Activated CD4-positive, alpha-beta memory T cell treated with anti-CD3 and anti-CD28 coated beads for 36 hours (primary cell): ENCODE results near the gene CSNK2A2. TPM values are rescaled to one million over a fixed set of nuclear protein-coding genes. Genes with fewer than 3 reads are reported as not detected.
A peak's percentile ranks its signal among the peaks of the same experiment; 100 is the strongest.

Experiments
- CTCF ChIA-PET: fragments of 350-600 bp; sonication (Branson Sonifier 250); formaldehyde crosslinking; loops from one replicate; lab custom pipeline; 2021; ENCODE audit warnings: antibody characterized with exemption, inconsistent platforms; lab: Charles Lee
- POLR2A ChIA-PET: fragments of 350-600 bp; sonication (Branson Sonifier 250); formaldehyde crosslinking; loops from one replicate; lab custom pipeline; 2021; ENCODE audit warnings: antibody characterized with exemption; lab: Charles Lee
- DNase-seq: peaks from one replicate; pipeline ENCODE4 v3.0.0-alpha.2; 2020
- H3K27ac Mint-ChIP-seq: one replicate; pipeline ENCODE4 v1.8.0; 2021; ENCODE audit warnings: mixed read lengths
- H3K27me3 Mint-ChIP-seq: one replicate; pipeline ENCODE4 v1.8.0; 2021; ENCODE audit warnings: mixed read lengths
- H3K36me3 Mint-ChIP-seq: one replicate; pipeline ENCODE4 v1.8.0; 2021; ENCODE audit warnings: mixed read lengths
- H3K4me1 Mint-ChIP-seq: one replicate; pipeline ENCODE4 v1.8.0; 2021; ENCODE audit warnings: low read depth, mixed read lengths
- H3K4me3 Mint-ChIP-seq: one replicate; pipeline ENCODE4 v1.8.0; 2021; ENCODE audit warnings: mild to moderate bottlenecking, mixed read lengths
- H3K9me3 Mint-ChIP-seq: one replicate; pipeline ENCODE4 v1.8.0; 2021; ENCODE audit warnings: mixed read lengths
- intact Hi-C: fragments of 100-400 bp; cut with micrococcal nuclease; formaldehyde crosslinking; loops from one replicate; pipeline ENCODE4 v1.15.1; 2023
- total RNA-seq, 2 experiments: library from RNA; stranded (reverse); gene quantifications; one replicate each; pipeline ENCODE4 v1.2.3, GENCODE V29; 2021

The CSNK2A2 gene
- total RNA-seq, 2 experiments from 2014 or later, result 76.9 to 82.0 TPM

DNA sequence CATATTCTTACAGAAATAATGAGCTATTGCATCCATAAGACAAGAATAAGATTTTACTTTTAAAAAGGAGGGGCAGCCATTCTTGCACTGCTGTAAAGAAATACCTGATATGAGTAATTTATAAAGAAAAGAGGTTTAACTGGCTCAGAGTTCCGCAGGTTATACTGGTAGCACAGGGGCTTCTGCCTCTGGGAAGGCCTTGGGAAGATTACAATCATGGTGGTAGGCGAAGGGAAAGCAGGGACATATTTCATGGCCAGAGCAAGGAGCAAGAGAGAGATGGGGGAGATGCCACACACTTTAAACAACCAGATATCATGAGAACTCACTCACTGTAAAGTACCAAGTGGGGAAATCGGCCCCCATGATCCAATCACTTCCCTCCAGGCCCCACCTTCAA is 20.9 kb upstream of the CSNK2A2 start:
- POLR2A ChIA-PET, result no interaction called here
- H3K27me3 Mint-ChIP-seq, result peaks cover 11% of the 10 kb centered on the region
- DNase-seq, result no peak
- no peak overlapping the region for H3K27ac Mint-ChIP-seq
- intact Hi-C loops, result no loop called here
- H3K36me3 Mint-ChIP-seq, result peaks cover 6% of the 10 kb centered on the region
- H3K4me3 Mint-ChIP-seq, result no peak overlapping the region
- no peaks in the 10 kb centered on the region for H3K4me1 Mint-ChIP-seq
- peaks cover 11% of the 10 kb centered on the region for H3K9me3 Mint-ChIP-seq
- CTCF ChIA-PET, result no interaction called here

DNA sequence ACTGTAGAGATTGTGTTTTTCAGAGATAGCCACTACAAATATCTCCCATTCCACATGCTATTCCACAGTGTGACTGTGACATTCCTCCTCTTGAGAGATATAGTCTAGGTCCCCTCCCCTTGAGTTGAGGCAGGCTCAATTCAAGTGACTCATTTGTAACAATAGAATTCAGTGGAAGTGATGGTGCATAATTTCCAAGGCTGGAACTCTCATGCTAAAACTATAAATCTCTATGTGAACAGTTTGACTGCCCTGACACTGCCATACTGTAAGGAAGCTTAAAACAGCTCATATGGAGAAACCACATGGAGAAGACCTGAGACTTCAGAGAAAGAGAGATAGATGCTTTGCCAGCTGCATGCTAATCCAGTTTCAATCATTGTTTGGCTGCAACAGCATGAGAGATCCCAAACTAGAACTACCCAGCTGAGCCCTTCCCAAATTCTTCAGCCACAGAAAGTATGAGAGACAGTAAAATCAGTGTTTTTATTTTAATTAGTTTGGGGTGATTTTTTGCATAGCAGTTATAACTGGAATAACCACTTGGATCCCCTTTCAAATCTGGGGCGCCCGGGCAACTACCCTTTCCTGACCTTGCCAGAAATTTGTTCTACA is 19.5 kb upstream of the CSNK2A2 start:
- no peak for DNase-seq
- H3K27ac Mint-ChIP-seq, result no peak overlapping the region
- H3K4me3 Mint-ChIP-seq, result no peak overlapping the region
- intact Hi-C loops, result no loop called here
- CTCF ChIA-PET, result no interaction called here
- peaks cover 6% of the 10 kb centered on the region for H3K36me3 Mint-ChIP-seq
- H3K9me3 Mint-ChIP-seq, result peaks cover 11% of the 10 kb centered on the region
- H3K27me3 Mint-ChIP-seq, result peaks cover 11% of the 10 kb centered on the region
- H3K4me1 Mint-ChIP-seq, result no peaks in the 10 kb centered on the region
- POLR2A ChIA-PET, result no interaction called here

DNA sequence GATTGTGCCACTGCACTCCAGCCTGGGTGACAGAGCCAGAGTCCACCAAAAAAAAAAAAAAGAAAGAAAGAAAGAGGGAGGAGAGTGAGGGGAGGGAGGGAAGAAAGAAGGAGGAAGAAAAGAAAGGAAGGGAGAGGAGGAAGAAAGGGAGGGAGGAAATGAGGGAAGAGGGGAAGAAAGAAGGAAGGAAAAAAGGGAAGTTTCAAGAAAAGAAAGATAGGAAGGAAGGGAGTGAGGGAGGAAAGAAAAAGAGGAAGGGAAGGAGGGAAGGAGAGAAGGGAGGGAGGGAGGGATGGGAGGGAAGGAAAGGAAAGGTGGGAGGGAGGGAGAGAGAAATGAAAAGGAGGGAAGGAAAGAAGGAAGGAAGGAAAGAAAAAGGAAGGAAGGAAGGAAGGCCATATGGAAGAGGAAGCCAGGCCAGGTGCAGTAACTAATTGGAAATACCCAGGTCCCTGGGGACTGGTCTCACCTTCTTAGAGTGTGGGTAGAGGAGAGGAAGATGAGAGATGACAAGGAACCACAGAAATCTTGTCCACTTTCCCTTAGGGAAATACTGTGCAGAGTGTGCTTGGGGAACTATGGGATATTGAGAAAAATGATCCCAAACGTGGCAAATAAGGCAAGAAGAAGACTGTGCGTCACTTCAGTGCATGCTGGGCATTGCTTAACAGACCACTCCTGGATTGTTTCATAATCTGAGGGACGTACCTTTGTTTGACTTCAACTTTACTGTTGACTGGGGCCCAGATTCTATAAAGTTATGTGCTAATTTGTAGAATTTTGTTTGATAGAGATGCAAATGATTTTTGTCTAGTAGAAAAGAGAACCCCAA is 15.1 kb upstream of the CSNK2A2 start:
- H3K27me3 Mint-ChIP-seq, result peaks cover 15% of the 10 kb centered on the region
- no peak for DNase-seq
- peaks cover 8% of the 10 kb centered on the region for H3K9me3 Mint-ChIP-seq
- H3K27ac Mint-ChIP-seq, result no peak overlapping the region
- H3K4me1 Mint-ChIP-seq, result no peaks in the 10 kb centered on the region
- ChIA-PET POLR2A (no interaction called here), CTCF (no interaction called here)
- no peak overlapping the region for H3K4me3 Mint-ChIP-seq
- intact Hi-C loops, result no loop called here
- H3K36me3 Mint-ChIP-seq, result peaks cover 6% of the 10 kb centered on the region

DNA sequence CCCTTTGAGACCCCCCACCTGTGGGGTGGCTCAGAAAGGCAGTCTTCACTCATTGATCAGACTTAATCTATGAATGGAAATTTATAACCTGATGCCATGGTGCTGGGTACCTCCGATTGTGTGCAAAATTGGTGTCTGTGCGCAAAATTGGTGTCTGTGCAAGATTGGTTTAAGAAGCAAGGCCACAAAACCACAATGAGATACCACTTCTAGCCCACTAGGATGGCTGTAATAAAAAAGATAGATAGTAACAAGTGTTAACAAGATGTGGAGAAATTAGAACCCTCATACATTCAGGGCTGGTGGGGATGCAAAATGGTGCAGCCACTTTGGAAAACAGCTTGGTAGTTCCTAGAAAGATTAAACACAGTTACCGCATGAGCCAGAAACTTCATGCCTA is 13.9 kb upstream of the CSNK2A2 start:
- peaks cover under 1% of the 10 kb centered on the region for H3K36me3 Mint-ChIP-seq
- H3K4me1 Mint-ChIP-seq, result no peaks in the 10 kb centered on the region
- no peak overlapping the region for H3K4me3 Mint-ChIP-seq
- ChIA-PET CTCF (no interaction called here), POLR2A (no interaction called here)
- peaks cover 4% of the 10 kb centered on the region for H3K9me3 Mint-ChIP-seq
- intact Hi-C loops, result no loop called here
- H3K27me3 Mint-ChIP-seq, result peaks cover 11% of the 10 kb centered on the region
- H3K27ac Mint-ChIP-seq, result no peak overlapping the region
- no peak for DNase-seq

DNA sequence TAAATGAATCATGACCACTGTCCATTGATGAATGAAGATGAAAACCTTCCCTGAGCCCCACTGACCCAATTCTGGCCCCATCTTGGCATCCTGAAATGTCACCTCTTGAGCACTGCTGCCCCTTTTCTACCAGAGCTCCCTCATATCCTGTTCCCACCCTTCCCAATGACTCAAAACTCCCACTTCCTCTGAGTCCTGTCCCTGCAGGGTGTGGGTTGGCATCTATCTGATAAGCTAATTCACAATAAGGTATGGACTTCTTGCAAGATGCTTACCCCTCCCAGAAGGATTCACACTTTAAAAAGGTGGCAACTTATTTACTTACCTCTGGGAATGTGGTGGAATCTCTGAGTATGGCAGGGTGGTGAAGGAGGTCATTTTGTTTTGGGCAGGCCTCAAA is 13.3 kb upstream of the CSNK2A2 start:
- H3K4me1 Mint-ChIP-seq, result no peaks in the 10 kb centered on the region
- H3K36me3 Mint-ChIP-seq, result no peaks in the 10 kb centered on the region
- H3K27ac Mint-ChIP-seq, result no peak overlapping the region
- peaks cover 9% of the 10 kb centered on the region for H3K27me3 Mint-ChIP-seq
- no peak overlapping the region for H3K4me3 Mint-ChIP-seq
- ChIA-PET POLR2A (no interaction called here), CTCF (no interaction called here)
- DNase-seq, result no peak
- H3K9me3 Mint-ChIP-seq, result no peaks in the 10 kb centered on the region
- intact Hi-C loops, result no loop called here

DNA sequence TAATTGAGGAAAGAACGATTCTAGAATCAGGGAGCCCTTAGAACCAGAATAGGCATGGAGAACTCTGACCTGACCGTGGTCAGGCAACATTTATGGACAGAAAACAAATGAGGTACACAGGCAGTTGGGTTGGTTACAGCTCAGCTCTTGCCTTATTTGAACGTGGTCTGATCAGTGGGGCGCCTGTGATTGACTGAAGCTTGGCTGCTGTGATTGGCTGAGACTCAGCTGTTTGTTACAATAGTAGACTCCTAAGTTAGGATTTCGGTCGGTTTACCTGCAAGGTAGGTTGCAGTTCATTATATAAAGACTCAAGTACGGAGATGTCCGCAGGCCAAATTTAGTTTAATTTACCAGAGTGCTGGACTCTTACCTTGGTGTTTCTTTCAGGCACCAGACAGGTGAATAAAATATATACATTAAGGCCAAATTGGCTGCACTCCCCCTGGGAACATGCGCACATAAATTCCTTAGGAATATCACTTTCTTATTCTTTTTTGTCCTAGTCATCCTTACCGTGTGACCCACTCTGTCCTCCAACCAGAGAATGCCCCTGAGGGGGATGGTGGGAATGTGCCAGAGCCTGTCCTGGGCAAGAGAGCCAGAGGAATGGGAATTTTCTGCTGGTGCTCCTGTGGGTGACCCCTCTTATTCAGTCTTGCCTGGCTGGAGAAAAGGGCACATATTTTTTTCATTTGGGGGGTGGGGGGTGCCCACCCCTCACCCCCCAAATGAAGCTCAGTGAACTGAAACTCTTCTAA is 7.5 kb upstream of the CSNK2A2 start:
- CTCF ChIA-PET, result no interaction called here
- H3K27me3 Mint-ChIP-seq, result peaks cover 8% of the 10 kb centered on the region
- no peak for DNase-seq
- H3K4me3 Mint-ChIP-seq, result no peak overlapping the region
- intact Hi-C loops, result no loop called here
- H3K9me3 Mint-ChIP-seq, result no peaks in the 10 kb centered on the region
- H3K4me1 Mint-ChIP-seq, result no peaks in the 10 kb centered on the region
- H3K27ac Mint-ChIP-seq, result no peak overlapping the region
- POLR2A ChIA-PET, result no interaction called here
- H3K36me3 Mint-ChIP-seq, result no peaks in the 10 kb centered on the region

DNA sequence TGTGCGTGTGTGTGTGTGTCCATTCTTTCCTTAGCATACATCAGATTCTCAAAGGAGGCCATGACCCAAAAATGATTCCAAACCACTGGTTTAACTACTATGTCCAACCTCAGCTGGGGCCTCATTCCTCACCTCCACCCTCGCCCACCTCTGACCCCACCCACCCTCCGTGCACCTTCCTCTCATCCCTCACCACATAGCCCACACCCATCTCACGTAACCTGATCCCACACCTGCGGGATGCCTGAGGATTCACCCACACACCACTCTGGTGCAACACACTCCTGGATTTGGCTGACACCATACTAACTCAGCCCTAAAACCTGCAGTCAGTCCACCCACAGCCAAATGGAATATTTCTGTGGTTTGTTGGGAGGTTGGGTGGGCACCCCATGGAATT is 3.3 kb upstream of the CSNK2A2 start:
- H3K36me3 Mint-ChIP-seq, result peaks cover 4% of the 10 kb centered on the region
- POLR2A ChIA-PET, result no interaction called here
- H3K4me1 Mint-ChIP-seq, result peaks cover 13% of the 10 kb centered on the region
- no peak overlapping the region for H3K27ac Mint-ChIP-seq
- peaks cover 11% of the 10 kb centered on the region for H3K27me3 Mint-ChIP-seq
- no peaks in the 10 kb centered on the region for H3K9me3 Mint-ChIP-seq
- intact Hi-C loops, result no loop called here
- H3K4me3 Mint-ChIP-seq, result no peak overlapping the region
- CTCF ChIA-PET, result no interaction called here
- DNase-seq, result no peak

DNA sequence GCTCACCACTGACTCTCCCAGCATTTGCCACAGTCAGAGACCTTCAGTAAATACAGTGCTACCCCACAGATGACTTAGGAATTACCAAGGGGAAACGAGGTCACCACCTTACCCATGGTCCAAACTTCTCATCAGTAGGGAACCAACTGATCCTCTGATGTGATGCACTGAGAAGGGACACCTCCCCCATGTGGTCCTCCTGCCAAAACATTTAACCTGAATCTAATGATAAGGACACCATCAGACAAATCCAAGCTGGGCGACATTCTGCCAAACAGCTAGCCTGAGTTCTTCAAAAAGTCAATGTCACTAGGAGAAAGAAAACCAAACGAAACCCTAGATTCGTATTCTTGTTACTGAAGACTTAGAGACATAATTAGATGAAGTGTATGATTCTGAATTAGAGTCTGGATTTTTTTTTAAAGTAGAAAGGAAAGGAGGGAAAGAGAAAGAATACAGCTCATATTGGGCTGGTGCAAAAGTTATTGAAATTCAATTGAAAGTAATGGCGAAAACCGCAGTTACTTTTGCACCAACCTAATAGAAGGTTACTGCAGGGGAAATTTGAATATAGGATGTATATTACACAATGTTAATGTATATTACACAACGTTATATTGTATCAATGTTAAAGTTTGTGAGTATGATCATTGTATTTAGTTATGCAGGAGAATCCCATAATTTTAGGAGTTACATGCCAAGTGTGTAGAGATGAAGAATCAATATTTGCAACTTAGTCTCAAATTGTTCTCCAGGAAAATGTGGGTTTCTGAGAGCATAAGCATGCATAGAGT is 2.3 kb upstream of the CSNK2A2 start:
- H3K27me3 Mint-ChIP-seq, result peaks cover 11% of the 10 kb centered on the region
- peaks cover 21% of the 10 kb centered on the region for H3K4me1 Mint-ChIP-seq
- CTCF ChIA-PET, result no interaction called here
- H3K36me3 Mint-ChIP-seq, result peaks cover 11% of the 10 kb centered on the region
- H3K4me3 Mint-ChIP-seq, result no peak overlapping the region
- no peak for DNase-seq
- POLR2A ChIA-PET, result no interaction called here
- H3K27ac Mint-ChIP-seq, result no peak overlapping the region
- H3K9me3 Mint-ChIP-seq, result no peaks in the 10 kb centered on the region
- intact Hi-C loops, result no loop called here

DNA sequence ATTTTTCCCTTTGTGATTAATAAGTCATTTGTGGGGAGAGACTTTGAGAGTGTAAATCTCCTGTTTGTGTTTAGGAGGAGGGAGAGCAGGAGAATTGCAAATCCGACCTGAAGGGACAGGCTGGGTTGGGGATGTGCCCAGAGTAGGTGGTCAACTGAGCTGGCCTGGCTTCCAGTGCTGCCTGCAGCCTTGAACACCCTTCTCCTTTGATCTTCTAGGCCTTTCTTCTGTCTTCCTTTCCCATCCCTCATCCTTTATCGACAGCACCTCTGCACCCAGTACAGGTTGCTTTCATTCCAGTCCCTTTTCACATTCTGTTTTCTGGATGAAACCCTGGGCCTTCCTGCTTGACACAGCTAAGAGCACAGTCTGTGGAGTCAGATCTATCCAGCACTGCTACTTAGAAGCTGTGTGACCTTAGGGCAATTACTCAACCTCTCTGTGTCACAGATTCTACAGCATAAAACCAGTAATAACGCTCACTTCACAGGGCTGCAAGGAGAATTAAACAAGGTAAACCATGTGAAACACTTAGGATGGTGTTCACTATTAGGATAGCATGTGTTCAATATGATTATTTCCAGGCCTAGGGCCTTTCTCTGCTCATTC is 1.0 kb upstream of the CSNK2A2 start:
- Mint-ChIP-seq H3K27me3 (peaks cover 11% of the 10 kb centered on the region), H3K4me1 (peaks cover 27% of the 10 kb centered on the region), H3K9me3 (no peaks in the 10 kb centered on the region), H3K36me3 (peaks cover 14% of the 10 kb centered on the region), H3K4me3 (peak overlapping the region; percentile 71), H3K27ac (peak overlapping the region; percentile 18)
- intact Hi-C loops, result loop anchor here (2.0 to 10.0 kb wide), 3 partner anchors 38 to 174 kb away; partner anchors contain the start of genes CFAP20 and MMP15
- ChIA-PET CTCF (interaction anchor here (0.8 to 0.9 kb wide), 3 partner anchors 9 to 102 kb away, joined by 3 to 4 read pairs (median 4); no protein-coding TSS in a partner anchor), POLR2A (no interaction called here)
- DNase-seq, result no peak

DNA sequence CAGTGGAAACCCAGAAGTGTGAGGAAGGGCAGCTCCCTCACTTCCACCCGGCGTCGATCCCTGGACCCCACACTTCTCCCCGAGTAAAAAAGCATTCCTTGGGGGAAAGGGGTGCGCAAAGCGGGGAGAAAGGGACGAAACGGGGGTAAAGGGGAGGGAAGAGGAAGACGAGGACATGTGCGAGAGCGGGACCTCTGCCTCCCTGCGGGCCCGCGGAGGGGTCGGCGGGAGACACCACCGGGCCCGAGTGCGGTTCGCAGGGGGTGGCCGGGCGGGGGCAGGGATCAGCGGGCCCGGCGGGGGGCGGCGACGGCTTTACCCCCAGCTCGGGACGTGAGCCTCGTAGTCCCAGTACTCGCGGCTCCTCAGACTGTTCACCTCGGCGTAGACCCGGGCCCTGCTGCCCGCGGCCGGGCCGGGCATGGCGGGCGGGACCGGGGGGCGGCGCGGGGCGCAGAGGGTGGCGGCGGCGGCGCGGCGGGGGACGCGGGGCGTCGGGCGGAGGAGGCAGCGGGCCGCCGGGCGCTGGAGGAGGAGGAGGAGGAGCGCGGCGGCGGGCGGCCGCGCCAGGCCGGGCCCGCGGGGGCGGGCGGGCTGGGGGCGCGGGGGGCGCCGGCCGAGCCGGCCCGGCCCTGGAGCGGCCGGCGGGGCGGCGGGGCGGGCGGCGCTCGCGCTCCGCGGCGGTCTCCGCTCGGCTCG is 443 bp downstream of the CSNK2A2 start:
- intact Hi-C loops, result loop anchor here (2.0 to 10.0 kb wide), 3 partner anchors 39 to 173 kb away; partner anchors contain the start of genes CFAP20 and MMP15
- Mint-ChIP-seq H3K27me3 (peaks cover 8% of the 10 kb centered on the region), H3K36me3 (peaks cover 28% of the 10 kb centered on the region), H3K4me3 (peak overlapping the region; percentile 89), H3K4me1 (peaks cover 35% of the 10 kb centered on the region), H3K9me3 (no peaks in the 10 kb centered on the region), H3K27ac (peak overlapping the region; percentile 54)
- peak; percentile 16 for DNase-seq
- POLR2A ChIA-PET, result interaction anchor here (0.9 kb wide), 1 partner anchor 71 kb away, joined by 3 read pairs; no protein-coding TSS in a partner anchor
- CTCF ChIA-PET, result interaction anchor here (0.7 to 2.2 kb wide), 5 partner anchors 21 to 441 kb away, joined by 3 to 7 read pairs (median 3); partner anchors contain the start of gene CFAP20
